A673 (cell line): ENCODE data around the gene MBTPS1. TPM values are rescaled to one million over a fixed set of nuclear protein-coding genes. Genes with fewer than 3 reads are reported as not detected.

Experiments used
- BruUV-seq: library from RNA; stranded (reverse); fragments of 400-500 nt; replicated peaks from 2 replicates; lab custom pipeline; 2021; lab: Mats Ljungman, UMichigan
- CTCF ChIA-PET: fragments of 300-600 bp; sonication (Branson Sonifier 250); formaldehyde crosslinking; loops from one replicate; lab custom pipeline; 2022; ENCODE audit warnings: antibody characterized with exemption; lab: Charles Lee
- POLR2A ChIA-PET: fragments of 300-600 bp; sonication (Branson Sonifier 250); formaldehyde crosslinking; loops from one replicate; lab custom pipeline; 2022; ENCODE audit warnings: antibody characterized with exemption; ENCODE audit not compliant: low non-redundant PET; lab: Charles Lee
- DNase-seq: peaks from one replicate; pipeline ENCODE4 v3.0.0-alpha.2; 2015; ENCODE audit warnings: low spot score
- H3K27ac ChIP-seq: fragments of 200-600 bp; sonication (generic); 2 replicates; pipeline ENCODE4 v1.5.1; 2016; ENCODE audit warnings: mixed run types, low read depth, mild to moderate bottlenecking, mixed read lengths, antibody characterized with exemption, low read length; ENCODE audit not compliant: poor library complexity, severe bottlenecking
- H3K27me3 ChIP-seq: fragments of 200-600 bp; sonication (generic); replicated peaks from 2 replicates; pipeline ENCODE4 v1.6.1; 2017; ENCODE audit warnings: mixed run types, low read depth, mild to moderate bottlenecking, mixed read lengths, antibody characterized with exemption, low read length; ENCODE audit not compliant: insufficient read depth, poor library complexity
- H3K36me3 ChIP-seq: fragments of 200-600 bp; sonication (generic); 2 replicates; pipeline ENCODE4 v1.6.1; 2016; ENCODE audit warnings: mixed run types, mild to moderate bottlenecking, mixed read lengths, antibody characterized with exemption, low read length; ENCODE audit not compliant: insufficient read depth, poor library complexity, severe bottlenecking
- H3K4me1 ChIP-seq: fragments of 200-600 bp; sonication (generic); 2 replicates; pipeline ENCODE4 v1.6.1; 2017; ENCODE audit warnings: mixed run types, mild to moderate bottlenecking, mixed read lengths, antibody characterized with exemption, low read length; ENCODE audit not compliant: insufficient read depth, poor library complexity, severe bottlenecking
- H3K4me3 ChIP-seq: fragments of 200-600 bp; sonication (generic); 2 replicates; pipeline ENCODE4 v1.5.1; 2016; ENCODE audit warnings: low read depth, mixed run types, mild to moderate bottlenecking, mixed read lengths, low read length; ENCODE audit not compliant: poor library complexity, severe bottlenecking
- H3K9me3 ChIP-seq: fragments of 200-600 bp; sonication (generic); 2 replicates; pipeline ENCODE4 v1.6.1; 2016; ENCODE audit warnings: mixed run types, low read depth, mild to moderate bottlenecking, mixed read lengths, antibody characterized with exemption, low read length; ENCODE audit not compliant: poor library complexity, severe bottlenecking
- CTCF ChIP-seq: fragments of 300-800, 200-600 bp; sonication (generic); conservative IDR thresholded peaks from 2 replicates; pipeline ENCODE4 v1.5.1; 2017; ENCODE audit warnings: low read depth, mild to moderate bottlenecking, antibody characterized with exemption, low read length, moderate library complexity, mixed read lengths
- EZH2 ChIP-seq: fragments of 200-600 bp; sonication (generic); IDR thresholded peaks from 2 replicates; pipeline ENCODE4 v1.6.1; 2017; ENCODE audit warnings: borderline replicate concordance, low read depth, mild to moderate bottlenecking, mixed read lengths, antibody characterized with exemption, low read length; ENCODE audit not compliant: poor library complexity, severe bottlenecking
- intact Hi-C: fragments of 100-400 bp; cut with micrococcal nuclease; formaldehyde crosslinking; loops from one replicate; pipeline ENCODE4 v1.10.0; 2022; ENCODE audit not compliant: unreplicated experiment
- total RNA-seq: library from RNA; stranded (reverse); gene quantifications from 2 replicates; pipeline ENCODE4 v1.2.3, GENCODE V29; 2021

The MBTPS1 gene
- total RNA-seq, 1 experiment from 2014 or later = 82.0 TPM

- TF ChIP-seq EZH2 (no peak), CTCF (peak; percentile 21; the same call in 1 of the 2 replicates)
- POLR2A ChIA-PET = no interaction called here
- Histone ChIP-seq H3K4me1 (peaks cover 7% of the 10 kb centered on the region), H3K27ac (no peak overlapping the region), H3K9me3 (no peaks in the 10 kb centered on the region), H3K36me3 (no peaks in the 10 kb centered on the region), H3K27me3 (no peaks in the 10 kb centered on the region), H3K4me3 (no peak overlapping the region)
- BruUV-seq = no TSS peak
- intact Hi-C loops = no loop called here
- CTCF ChIA-PET = no interaction called here
- DNase-seq = no peak
These were observed 24.5 kb upstream of the MBTPS1 start for GRCh38 chr16:84141143-84141670.

GRCh38 chr16:84139628-84140258 lies 23.0 kb upstream of the MBTPS1 start:
- Histone ChIP-seq H3K4me3 (no peak overlapping the region), H3K36me3 (no peaks in the 10 kb centered on the region), H3K27me3 (no peaks in the 10 kb centered on the region), H3K4me1 (peaks cover 7% of the 10 kb centered on the region), H3K27ac (no peak overlapping the region), H3K9me3 (no peaks in the 10 kb centered on the region)
- DNase-seq = no peak
- ChIA-PET CTCF (no interaction called here), POLR2A (no interaction called here)
- intact Hi-C loops = no loop called here
- no TSS peak for BruUV-seq
- TF ChIP-seq CTCF = no peak
- no peak for TF ChIP-seq EZH2

GRCh38 chr16:84138824-84139627 lies 22.3 kb upstream of the MBTPS1 start:
- Histone ChIP-seq H3K27ac (no peak overlapping the region), H3K4me1 (peaks cover 7% of the 10 kb centered on the region), H3K9me3 (no peaks in the 10 kb centered on the region), H3K36me3 (no peaks in the 10 kb centered on the region), H3K4me3 (no peak overlapping the region), H3K27me3 (no peaks in the 10 kb centered on the region)
- intact Hi-C loops = no loop called here
- ChIA-PET CTCF (interaction anchor here (1.0 kb wide), 1 partner anchor 48 kb away, joined by 3 read pairs; no protein-coding TSS in a partner anchor), POLR2A (no interaction called here)
- TF ChIP-seq CTCF (no peak), EZH2 (no peak)
- DNase-seq = peak; percentile 49
- no TSS peak for BruUV-seq
